ENCODE data around the gene NLRP11. TPM values are rescaled to one million over a fixed set of nuclear protein-coding genes. Genes with fewer than 3 reads are reported as not detected.
"Not testable (repeated sequence)": the region's sequence is repeated elsewhere in the genome, so short reads cannot be mapped to it uniquely, and the experiment has no call there.

The NLRP11 gene
- total RNA-seq, 2 experiments from 2014 or later: not detected

DNA sequence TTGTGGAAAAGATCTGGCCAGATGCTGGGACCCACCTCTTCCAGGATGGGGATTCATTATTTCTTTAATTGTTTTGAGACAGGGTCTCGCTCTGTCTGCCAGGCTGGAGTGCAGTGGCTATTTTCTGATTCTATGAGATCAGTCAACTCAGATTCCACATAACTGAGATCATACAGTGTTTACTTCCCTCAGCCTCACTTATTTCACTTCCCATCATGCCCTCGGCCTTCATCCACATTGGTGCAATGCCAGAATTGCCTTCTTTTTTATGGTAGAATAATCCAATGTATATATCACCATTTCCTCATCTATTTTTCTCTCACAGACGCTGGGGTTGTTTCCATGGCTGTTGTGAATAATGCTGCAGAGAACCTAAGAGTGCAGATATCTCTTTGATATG lies 62.2 kb downstream of the NLRP11 start:
- H3K9me3 Mint-ChIP-seq (ENCODE audit: insufficient read depth); ATAC-seq; POLR2A ChIA-PET; H3K27me3 Mint-ChIP-seq (ENCODE audit: low read depth); DNase-seq; H3K36me3 Mint-ChIP-seq (ENCODE audit: low read depth); H3K4me1 Mint-ChIP-seq (ENCODE audit: low read depth); H3K27ac Mint-ChIP-seq; H3K4me3 Mint-ChIP-seq; CTCF ChIA-PET: not testable (repeated sequence)

DNA sequence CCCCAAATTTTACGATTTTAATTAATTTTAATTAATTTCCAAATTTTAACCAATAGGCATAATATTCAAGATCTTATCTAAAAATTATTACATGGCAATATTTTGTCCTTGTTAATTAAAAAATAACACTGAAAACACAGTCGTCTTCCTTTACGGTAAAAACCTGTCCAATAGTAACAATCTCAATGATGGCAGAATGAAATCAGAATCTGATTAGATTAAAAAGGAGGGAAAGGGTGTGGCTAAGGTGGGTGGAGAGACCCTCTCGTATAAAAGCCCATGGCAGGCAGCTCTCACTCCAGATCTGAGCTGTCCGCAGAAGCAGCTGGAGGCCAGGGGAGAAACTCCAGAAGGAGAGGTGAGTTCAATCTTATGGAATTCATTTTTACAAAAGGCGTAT lies 63.0 kb downstream of the NLRP11 start, which contains the start of gene RFPL4AL1:
TSS of gene RFPL4AL1 (plus strand) at position 301 of the 400 bp plus-strand sequence. CDS start 2,687 bp downstream, outside the sequence.
- CTCF ChIA-PET; H3K27ac Mint-ChIP-seq; H3K36me3 Mint-ChIP-seq (ENCODE audit: low read depth); H3K4me3 Mint-ChIP-seq; H3K9me3 Mint-ChIP-seq (ENCODE audit: insufficient read depth); H3K27me3 Mint-ChIP-seq (ENCODE audit: low read depth); POLR2A ChIA-PET; DNase-seq; H3K4me1 Mint-ChIP-seq (ENCODE audit: low read depth); ATAC-seq: not testable (repeated sequence)

DNA sequence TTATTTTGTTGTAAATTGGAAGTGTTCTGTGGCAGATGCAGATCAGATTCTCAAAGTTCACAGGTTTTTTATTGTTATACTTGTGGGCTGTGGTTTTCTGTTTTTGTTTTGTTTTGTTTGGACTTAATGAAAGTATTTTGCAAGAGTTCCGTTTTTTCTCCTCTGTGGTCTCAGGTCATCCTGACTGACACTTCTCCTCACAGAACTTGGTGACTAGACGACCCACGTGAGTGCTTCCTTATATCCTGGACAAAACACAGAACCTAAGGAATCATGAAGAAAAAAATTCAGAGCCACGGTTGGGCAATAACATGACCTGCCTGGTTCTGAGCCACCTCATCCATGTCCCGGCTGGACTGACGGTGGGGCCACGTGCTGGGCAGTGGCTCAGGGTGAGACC lies 65.3 kb downstream of the NLRP11 start:
- peaks cover 2% of the 10 kb centered on the region for H3K27me3 Mint-ChIP-seq (ENCODE audit: low read depth)
- DNase-seq (no peak), ATAC-seq (no peak)
- no peaks in the 10 kb centered on the region for H3K36me3 Mint-ChIP-seq (ENCODE audit: low read depth)
- no peak overlapping the region for H3K27ac Mint-ChIP-seq
- peaks cover 5% of the 10 kb centered on the region for H3K9me3 Mint-ChIP-seq (ENCODE audit: insufficient read depth)
- no peak overlapping the region for H3K4me3 Mint-ChIP-seq
- no peaks in the 10 kb centered on the region for H3K4me1 Mint-ChIP-seq (ENCODE audit: low read depth)
- ChIA-PET CTCF (no interaction called here), POLR2A (no interaction called here)

DNA sequence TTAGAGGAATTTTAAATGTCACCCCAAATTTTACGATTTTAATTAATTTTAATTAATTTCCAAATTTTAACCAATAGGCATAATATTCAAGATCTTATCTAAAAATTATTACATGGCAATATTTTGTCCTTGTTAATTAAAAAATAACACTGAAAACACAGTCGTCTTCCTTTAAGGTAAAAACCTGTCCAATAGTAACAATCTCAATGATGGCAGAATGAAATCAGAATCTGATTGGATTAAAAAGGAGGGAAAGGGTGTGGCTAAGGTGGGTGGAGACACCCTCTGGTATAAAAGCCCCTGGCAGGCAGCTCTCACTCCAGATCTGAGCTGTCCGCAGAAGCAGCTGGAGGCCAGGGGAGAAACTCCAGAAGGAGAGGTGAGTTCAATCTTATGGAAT lies 73.0 kb downstream of the NLRP11 start, which contains the start of gene RFPL4A:
TSS of gene RFPL4A (plus strand) at position 301 of the 400 bp plus-strand sequence. CDS start 2,704 bp downstream, outside the sequence.
- H3K27ac Mint-ChIP-seq; POLR2A ChIA-PET; CTCF ChIA-PET; H3K36me3 Mint-ChIP-seq (ENCODE audit: low read depth); ATAC-seq; H3K27me3 Mint-ChIP-seq (ENCODE audit: low read depth); H3K4me1 Mint-ChIP-seq (ENCODE audit: low read depth); DNase-seq; H3K4me3 Mint-ChIP-seq; H3K9me3 Mint-ChIP-seq (ENCODE audit: insufficient read depth): not testable (repeated sequence)

DNA sequence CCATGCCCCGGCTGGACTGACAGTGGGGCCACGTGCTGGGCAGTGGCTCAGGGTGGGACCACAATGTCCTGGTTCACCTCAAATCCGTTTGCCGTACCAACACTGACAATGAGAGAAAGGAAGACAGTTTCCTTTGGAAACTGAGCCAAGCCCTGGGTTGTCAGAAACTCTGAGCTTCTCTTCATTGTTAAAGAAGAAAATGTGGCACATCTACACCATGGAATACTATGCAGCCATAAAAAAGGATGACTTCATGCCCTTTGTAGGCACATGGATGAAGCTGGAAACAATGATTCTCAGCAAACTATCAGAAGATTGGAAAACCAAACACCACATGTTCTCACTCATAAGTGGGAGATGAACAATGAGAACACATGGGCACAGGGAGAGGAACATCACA lies 75.0 kb downstream of the NLRP11 start:
- DNase-seq; POLR2A ChIA-PET; H3K4me3 Mint-ChIP-seq; H3K36me3 Mint-ChIP-seq (ENCODE audit: low read depth); H3K9me3 Mint-ChIP-seq (ENCODE audit: insufficient read depth); CTCF ChIA-PET; H3K27me3 Mint-ChIP-seq (ENCODE audit: low read depth); H3K27ac Mint-ChIP-seq; H3K4me1 Mint-ChIP-seq (ENCODE audit: low read depth); ATAC-seq: not testable (repeated sequence)

DNA sequence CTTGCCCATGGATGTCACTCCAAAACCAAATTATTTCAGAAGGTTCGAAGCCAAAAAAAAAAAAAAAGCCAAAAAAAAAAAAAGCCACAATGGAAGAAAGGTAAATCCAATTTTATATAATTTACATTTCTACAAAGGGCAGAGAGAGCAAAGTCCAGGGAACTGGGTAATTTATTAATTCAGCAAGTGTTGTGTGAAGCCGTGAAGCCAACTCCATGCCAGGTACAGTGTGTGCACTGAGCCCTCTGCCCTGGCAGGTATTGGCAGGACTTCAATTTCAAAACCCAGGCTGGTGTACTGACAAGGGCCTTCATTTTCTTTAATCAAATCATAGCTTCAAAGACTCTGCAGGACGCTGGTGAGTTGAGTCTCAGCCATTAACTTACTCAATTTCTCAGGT lies 78.4 kb downstream of the NLRP11 start:
- peaks cover 5% of the 10 kb centered on the region for H3K9me3 Mint-ChIP-seq (ENCODE audit: insufficient read depth)
- no peaks in the 10 kb centered on the region for H3K4me1 Mint-ChIP-seq (ENCODE audit: low read depth)
- DNase-seq: no peak
- H3K36me3 Mint-ChIP-seq (ENCODE audit: low read depth): no peaks in the 10 kb centered on the region
- no peaks in the 10 kb centered on the region for H3K27me3 Mint-ChIP-seq (ENCODE audit: low read depth)
- POLR2A ChIA-PET: no interaction called here
- CTCF ChIA-PET: no interaction called here
- H3K4me3 Mint-ChIP-seq: no peak overlapping the region
- H3K27ac Mint-ChIP-seq: no peak overlapping the region
- ATAC-seq: no peak

DNA sequence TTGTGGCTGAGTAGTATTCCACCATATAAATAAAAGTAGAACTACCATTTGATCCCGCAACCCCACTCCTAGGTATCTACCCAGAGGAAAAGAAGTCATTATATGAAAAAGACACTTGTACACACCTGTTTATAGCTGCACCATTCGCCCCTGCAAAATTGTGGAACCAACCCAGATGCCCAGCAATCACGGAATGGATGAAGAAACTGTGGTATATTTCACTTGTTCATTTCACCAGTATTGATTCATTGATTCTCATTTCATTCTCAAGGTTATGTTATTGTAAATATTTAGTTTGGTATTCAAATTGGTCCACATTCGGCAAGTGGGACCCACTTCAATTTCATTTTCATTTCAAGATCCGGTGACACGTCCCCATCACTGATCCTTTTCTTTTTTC lies 81.1 kb downstream of the NLRP11 start:
- Mint-ChIP-seq H3K27me3 (ENCODE audit: low read depth) (no peaks in the 10 kb centered on the region), H3K4me1 (ENCODE audit: low read depth) (no peaks in the 10 kb centered on the region), H3K27ac (no peak overlapping the region), H3K4me3 (no peak overlapping the region), H3K9me3 (ENCODE audit: insufficient read depth) (no peaks in the 10 kb centered on the region), H3K36me3 (ENCODE audit: low read depth) (no peaks in the 10 kb centered on the region)
- CTCF ChIA-PET: no interaction called here
- no peak for DNase-seq
- POLR2A ChIA-PET: no interaction called here
- no peak for ATAC-seq

DNA sequence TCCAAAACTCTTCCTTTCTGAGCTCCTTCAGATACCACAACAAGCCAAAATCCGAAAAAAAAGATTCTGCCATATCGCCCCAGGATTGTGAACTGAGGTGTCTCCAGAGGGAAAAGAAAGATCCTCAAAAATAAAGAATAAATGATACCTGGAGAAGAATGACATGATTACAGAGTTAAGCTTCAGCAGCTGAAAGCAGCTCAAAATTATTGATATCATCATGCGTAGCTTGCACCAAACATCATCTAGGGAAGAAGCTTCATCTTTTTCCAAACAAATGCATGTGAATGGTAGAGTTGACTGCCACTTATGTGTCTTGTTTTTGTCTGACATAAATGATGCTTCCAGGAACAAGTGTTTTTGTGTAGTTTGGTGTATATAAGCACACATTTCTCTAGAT lies 93.5 kb downstream of the NLRP11 start, which contains the start of gene NLRP9:
TSS of gene NLRP9 (minus strand) at position 101 of the 400 bp plus-strand sequence. CDS start at position 73, 28 bp downstream.
- CTCF ChIA-PET: no interaction called here
- H3K9me3 Mint-ChIP-seq (ENCODE audit: insufficient read depth): no peaks in the 10 kb centered on the region

More for the DNA sequence above, 93.5 kb downstream of the NLRP11 start, which contains the start of gene NLRP9:
- Mint-ChIP-seq H3K36me3 (ENCODE audit: low read depth) (no peaks in the 10 kb centered on the region), H3K27me3 (ENCODE audit: low read depth) (no peaks in the 10 kb centered on the region), H3K4me3 (no peak within 1 kb of the TSS), H3K4me1 (ENCODE audit: low read depth) (no peaks in the 10 kb centered on the region), H3K27ac (no peak within 1 kb of the TSS)
- ATAC-seq: no peak
- POLR2A ChIA-PET: no interaction called here
- no peak for DNase-seq

Other genes with a start within 250 kb of the NLRP11 start
- 10 to 100 TPM; 13.6 to 13.7 TPM for gene FIZ1, start 232.5 kb downstream of the NLRP11 start, total RNA-seq
- gene ZNF524, start 231.7 kb downstream of the NLRP11 start, total RNA-seq: 10 to 100 TPM; 21.9 to 25.2 TPM
- gene ZNF865, start 226.4 kb downstream of the NLRP11 start, total RNA-seq: 10 to 100 TPM; 14.8 to 15.8 TPM
- gene ZNF784, start 207.4 kb downstream of the NLRP11 start, total RNA-seq: 1 to 10 TPM; 5.2 to 5.3 TPM
- gene ZNF580, start 191.0 kb downstream of the NLRP11 start, total RNA-seq: 10 to 100 TPM; 30.2 to 32.1 TPM
- gene ZNF581, start 188.3 kb downstream of the NLRP11 start, total RNA-seq: 10 to 100 TPM; 22.7 to 24.4 TPM
- 1 to 10 TPM; 8.7 to 9.4 TPM for gene CCDC106, start 183.8 kb downstream of the NLRP11 start, total RNA-seq
- 100 to 1,000 TPM; 296 to 321 TPM for gene U2AF2, start 177.0 kb downstream of the NLRP11 start, total RNA-seq
- 10 to 100 TPM; 63.6 to 67.0 TPM for gene EPN1, start 156.8 kb downstream of the NLRP11 start, total RNA-seq
- gene NLRP9, start 93.6 kb downstream of the NLRP11 start, total RNA-seq: not detected
- not detected for gene RFPL4A, start 72.9 kb downstream of the NLRP11 start, total RNA-seq
- not detected for gene RFPL4AL1, start 62.9 kb downstream of the NLRP11 start, total RNA-seq
- gene NLRP4, start 4.5 kb upstream of the NLRP11 start, total RNA-seq: not detected
- gene NLRP13, start 100.3 kb upstream of the NLRP11 start, total RNA-seq: not detected
- not detected for gene NLRP8, start 115.8 kb upstream of the NLRP11 start, total RNA-seq
- gene NLRP5, start 154.8 kb upstream of the NLRP11 start, total RNA-seq: not detected